ENCODE measurements around the gene PHLDA2.
"Not testable (repeated sequence)": the region's sequence is repeated elsewhere in the genome, so short reads cannot be mapped to it uniquely, and the experiment has no call there.

PHLDA2 gene

GRCh38 chr11:2945031-2945756 lies 16.0 kb upstream of the PHLDA2 start:
- DNase-seq (ENCODE audit: low read depth, low spot score), result peak; percentile 72

GRCh38 chr11:2944530-2944929 lies 15.3 kb upstream of the PHLDA2 start:
- DNase-seq (ENCODE audit: low read depth, low spot score), result no peak

GRCh38 chr11:2943711-2944118 lies 14.5 kb upstream of the PHLDA2 start:
- no peak for DNase-seq (ENCODE audit: low read depth, low spot score)

GRCh38 chr11:2942872-2943710 lies 13.9 kb upstream of the PHLDA2 start:
- no peak for DNase-seq (ENCODE audit: low read depth, low spot score)

- no peak for DNase-seq (ENCODE audit: low read depth, low spot score)
These were observed 13.2 kb upstream of the PHLDA2 start for GRCh38 chr11:2942447-2942846.

GRCh38 chr11:2940921-2941821 lies 12.0 kb upstream of the PHLDA2 start:
- no peak for DNase-seq (ENCODE audit: low read depth, low spot score)

GRCh38 chr11:2940147-2940920 lies 11.1 kb upstream of the PHLDA2 start:
- no peak for DNase-seq (ENCODE audit: low read depth, low spot score)

GRCh38 chr11:2938458-2939418 lies 9.5 kb upstream of the PHLDA2 start:
- not testable (repeated sequence) for DNase-seq (ENCODE audit: low read depth, low spot score)

GRCh38 chr11:2937641-2938457 lies 8.6 kb upstream of the PHLDA2 start:
- DNase-seq (ENCODE audit: low read depth, low spot score), result not testable (repeated sequence)

- DNase-seq (ENCODE audit: low read depth, low spot score), result no peak
These were observed 5.5 kb upstream of the PHLDA2 start for GRCh38 chr11:2934611-2935239.

GRCh38 chr11:2934021-2934550 lies 4.9 kb upstream of the PHLDA2 start:
- no peak for DNase-seq (ENCODE audit: low read depth, low spot score)

- DNase-seq (ENCODE audit: low read depth, low spot score), result no peak
These were observed 4.3 kb upstream of the PHLDA2 start for GRCh38 chr11:2933375-2934020.

- no peak for DNase-seq (ENCODE audit: low read depth, low spot score)
These were observed 3.6 kb upstream of the PHLDA2 start for GRCh38 chr11:2932850-2933251.

GRCh38 chr11:2931771-2932738 lies 2.8 kb upstream of the PHLDA2 start:
- no peak for DNase-seq (ENCODE audit: low read depth, low spot score)

GRCh38 chr11:2931420-2931746 lies 2.2 kb upstream of the PHLDA2 start:
- no peak for DNase-seq (ENCODE audit: low read depth, low spot score)

GRCh38 chr11:2930704-2931419 lies 1.6 kb upstream of the PHLDA2 start:
- DNase-seq (ENCODE audit: low read depth, low spot score), result no peak
